OCI-LY7 (cell line): Measurements from ENCODE around the gene PGAM5. TPM values are rescaled to one million over a fixed set of nuclear protein-coding genes. Genes with fewer than 3 reads are reported as not detected.
"Not testable (repeated sequence)": the region's sequence is repeated elsewhere in the genome, so short reads cannot be mapped to it uniquely, and the experiment has no call there.

Source experiments
- BruUV-seq: library from RNA; stranded (reverse); fragments of 400-500 nt; replicated peaks from 2 replicates; lab custom pipeline; 2021; lab: Mats Ljungman, UMichigan
- CTCF ChIA-PET: fragments of 300-600 bp; sonication (Branson Sonifier 250); formaldehyde crosslinking; loops from one replicate; lab custom pipeline; 2022; ENCODE audit warnings: antibody characterized with exemption; ENCODE audit not compliant: unreplicated experiment; lab: Charles Lee
- POLR2A ChIA-PET: fragments of 300-600 bp; sonication (Branson Sonifier 250); formaldehyde crosslinking; loops from one replicate; lab custom pipeline; 2022; ENCODE audit warnings: antibody characterized with exemption; lab: Charles Lee
- DNase-seq: peaks from one replicate; pipeline ENCODE4 v3.0.0-alpha.2; 2015; ENCODE audit warnings: low spot score
- H2AFZ ChIP-seq: fragments of 200-600 bp; sonication (generic), shearing (Covaris generic); 2 replicates; pipeline ENCODE4 v1.6.1; 2014; ENCODE audit warnings: mild to moderate bottlenecking, antibody characterized with exemption, low read length, moderate library complexity
- H3K27ac ChIP-seq: fragments of 200-600 bp; sonication (generic); 2 replicates; pipeline ENCODE4 v1.5.1; 2014; ENCODE audit warnings: mixed run types, low read depth, mild to moderate bottlenecking, moderate library complexity, low read length, inconsistent platforms; ENCODE audit not compliant: poor library complexity, severe bottlenecking
- H3K36me3 ChIP-seq: fragments of 200-600 bp; sonication (generic); 2 replicates; pipeline ENCODE4 v1.6.1; 2014; ENCODE audit warnings: mild to moderate bottlenecking, antibody characterized with exemption, low read length, moderate library complexity, mixed read lengths; ENCODE audit not compliant: insufficient read depth
- H3K4me1 ChIP-seq: fragments of 200-600 bp; sonication (generic); 2 replicates; pipeline ENCODE4 v1.5.1; 2014; ENCODE audit warnings: mild to moderate bottlenecking, low read length; ENCODE audit not compliant: insufficient read depth, poor library complexity, severe bottlenecking
- H3K4me2 ChIP-seq: fragments of 200-600 bp; sonication (generic); 2 replicates; pipeline ENCODE4 v1.6.1; 2014; ENCODE audit warnings: mild to moderate bottlenecking, low read length
- H3K4me3 ChIP-seq: fragments of 200-600 bp; sonication (generic); 2 replicates; pipeline ENCODE4 v1.5.1; 2014; ENCODE audit warnings: mild to moderate bottlenecking, low read depth, low read length; ENCODE audit not compliant: poor library complexity, severe bottlenecking
- H3K79me2 ChIP-seq: fragments of 200-600 bp; sonication (generic); 2 replicates; pipeline ENCODE4 v1.6.1; 2016; ENCODE audit warnings: low read depth, mild to moderate bottlenecking, low read length, moderate library complexity, mixed read lengths; ENCODE audit not compliant: insufficient read depth
- H3K9me2 ChIP-seq: fragments of 200-600 bp; sonication (generic); 2 replicates; pipeline ENCODE4 v1.6.1; 2016; ENCODE audit warnings: mild to moderate bottlenecking, low read length, mixed read lengths; ENCODE audit not compliant: insufficient read depth
- H3K9me3 ChIP-seq: fragments of 200-600 bp; sonication (generic); 2 replicates; pipeline ENCODE4 v1.6.1; 2014; ENCODE audit warnings: mild to moderate bottlenecking, mixed run types, low read length, mixed read lengths
- H4K20me1 ChIP-seq: fragments of 200-600 bp; sonication (generic); 2 replicates; pipeline ENCODE4 v1.6.1; 2014; ENCODE audit warnings: mild to moderate bottlenecking, antibody characterized with exemption, low read length, moderate library complexity, mixed read lengths; ENCODE audit not compliant: insufficient read depth
- EZH2phosphoT487 ChIP-seq: fragments of 200-600 bp; sonication (generic); IDR thresholded peaks from 2 replicates; pipeline ENCODE4 v1.6.1; 2018; ENCODE audit warnings: low read depth, borderline replicate concordance, mild to moderate bottlenecking, mixed run types, antibody characterized with exemption, low read length, moderate library complexity, mixed read lengths
- intact Hi-C: fragments of 100-400 bp; cut with micrococcal nuclease; formaldehyde crosslinking; loops from one replicate; pipeline ENCODE4 v1.10.0; 2022; ENCODE audit not compliant: unreplicated experiment
- total RNA-seq, 2 experiments: library from RNA; depleted of rRNA in 1 of 2; stranded (reverse); fragments of >200 nt in 1 of 2; shearing (Covaris generic) in 1 of 2; gene quantifications; 2 replicates each; pipeline ENCODE4 v1.2.3, GENCODE V29; 2014 to 2022
- TF ChIP-seq, protein P1 (sequence below): fragments of 200-600 bp; sonication (generic); conservative IDR thresholded peaks from 2 replicates; pipeline ENCODE4 v1.5.1; 2014; ENCODE audit warnings: mild to moderate bottlenecking, antibody characterized with exemption, low read length, moderate library complexity, mixed read lengths

The PGAM5 gene
- total RNA-seq, 2 experiments from 2014 or later = 95.6 to 97.2 TPM

DNA sequence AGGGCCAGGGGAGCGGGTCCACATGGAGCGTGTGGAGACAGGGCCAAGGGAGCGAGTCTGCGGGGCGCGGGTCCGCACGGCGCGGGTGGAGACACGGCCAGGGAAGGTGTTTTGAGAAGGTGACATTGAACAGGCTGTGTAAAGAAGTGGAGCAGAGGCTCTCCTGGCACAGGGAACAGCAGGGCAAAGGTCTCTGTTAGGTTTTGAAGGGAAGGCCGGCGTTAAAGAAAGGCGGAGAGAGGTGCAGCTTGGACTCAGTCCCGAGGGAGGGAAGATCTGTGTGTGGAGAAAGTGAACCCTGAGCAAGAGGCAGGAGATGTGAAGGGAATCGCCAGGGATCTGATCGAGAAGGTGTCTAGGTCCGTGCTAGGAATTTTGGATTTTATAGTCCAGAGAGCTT lies 21.4 kb upstream of the PGAM5 start:
- no TSS peak for BruUV-seq
- peaks cover 25% of the 10 kb centered on the region for H3K4me1 ChIP-seq
- TF ChIP-seq, protein P1, sequence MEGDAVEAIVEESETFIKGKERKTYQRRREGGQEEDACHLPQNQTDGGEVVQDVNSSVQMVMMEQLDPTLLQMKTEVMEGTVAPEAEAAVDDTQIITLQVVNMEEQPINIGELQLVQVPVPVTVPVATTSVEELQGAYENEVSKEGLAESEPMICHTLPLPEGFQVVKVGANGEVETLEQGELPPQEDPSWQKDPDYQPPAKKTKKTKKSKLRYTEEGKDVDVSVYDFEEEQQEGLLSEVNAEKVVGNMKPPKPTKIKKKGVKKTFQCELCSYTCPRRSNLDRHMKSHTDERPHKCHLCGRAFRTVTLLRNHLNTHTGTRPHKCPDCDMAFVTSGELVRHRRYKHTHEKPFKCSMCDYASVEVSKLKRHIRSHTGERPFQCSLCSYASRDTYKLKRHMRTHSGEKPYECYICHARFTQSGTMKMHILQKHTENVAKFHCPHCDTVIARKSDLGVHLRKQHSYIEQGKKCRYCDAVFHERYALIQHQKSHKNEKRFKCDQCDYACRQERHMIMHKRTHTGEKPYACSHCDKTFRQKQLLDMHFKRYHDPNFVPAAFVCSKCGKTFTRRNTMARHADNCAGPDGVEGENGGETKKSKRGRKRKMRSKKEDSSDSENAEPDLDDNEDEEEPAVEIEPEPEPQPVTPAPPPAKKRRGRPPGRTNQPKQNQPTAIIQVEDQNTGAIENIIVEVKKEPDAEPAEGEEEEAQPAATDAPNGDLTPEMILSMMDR = no peak
- TF ChIP-seq EZH2phosphoT487 = no peak
- peak overlapping the region; percentile 51 for H3K4me2 ChIP-seq
- DNase-seq = no peak
- peaks cover 16% of the 10 kb centered on the region for H4K20me1 ChIP-seq
- H2AFZ ChIP-seq = no peak overlapping the region
- no peak overlapping the region for H3K27ac ChIP-seq
- intact Hi-C loops = no loop called here
- peaks cover 40% of the 10 kb centered on the region for H3K79me2 ChIP-seq
- peak overlapping the region; percentile 46 for H3K4me3 ChIP-seq
- POLR2A ChIA-PET = interaction anchor here (0.8 kb wide), 1 partner anchor 52 kb away, joined by 5 read pairs; no protein-coding TSS in a partner anchor
- H3K36me3 ChIP-seq = peaks cover 40% of the 10 kb centered on the region
- H3K9me3 ChIP-seq = no peaks in the 10 kb centered on the region
- H3K9me2 ChIP-seq = no peaks in the 10 kb centered on the region
- CTCF ChIA-PET = no interaction called here

DNA sequence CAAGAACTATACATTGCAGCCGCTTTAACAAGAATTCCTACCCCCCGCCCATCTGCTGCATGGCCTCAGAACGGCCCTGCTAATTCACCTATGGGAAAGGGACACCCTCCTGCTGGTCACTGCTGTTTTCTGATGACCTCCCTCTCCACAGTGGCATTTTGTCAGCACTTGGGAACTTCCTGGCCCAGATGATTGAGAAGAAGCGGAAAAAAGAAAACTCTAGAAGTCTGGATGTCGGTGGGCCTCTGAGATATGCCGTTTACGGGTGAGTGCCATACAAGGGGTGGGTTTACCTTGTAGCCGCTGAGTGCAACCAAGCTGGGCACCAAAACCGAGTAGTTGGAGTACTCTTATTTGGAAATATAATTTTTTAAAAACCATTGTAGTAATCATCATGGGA lies 20.5 kb upstream of the PGAM5 start:
- Histone ChIP-seq H3K4me1 (peaks cover 23% of the 10 kb centered on the region), H3K79me2 (peaks cover 37% of the 10 kb centered on the region), H4K20me1 (peaks cover 15% of the 10 kb centered on the region), H3K4me3 (no peak overlapping the region), H2AFZ (no peak overlapping the region), H3K36me3 (peaks cover 44% of the 10 kb centered on the region), H3K27ac (no peak overlapping the region), H3K4me2 (no peak overlapping the region), H3K9me2 (no peaks in the 10 kb centered on the region), H3K9me3 (no peaks in the 10 kb centered on the region)
- ChIA-PET CTCF (no interaction called here), POLR2A (interaction anchor here (0.8 kb wide), 1 partner anchor 53 kb away, joined by 5 read pairs; no protein-coding TSS in a partner anchor)
- intact Hi-C loops = no loop called here
- no TSS peak for BruUV-seq
- DNase-seq = no peak
- TF ChIP-seq, protein P1 = no peak
- TF ChIP-seq EZH2phosphoT487 = no peak

DNA sequence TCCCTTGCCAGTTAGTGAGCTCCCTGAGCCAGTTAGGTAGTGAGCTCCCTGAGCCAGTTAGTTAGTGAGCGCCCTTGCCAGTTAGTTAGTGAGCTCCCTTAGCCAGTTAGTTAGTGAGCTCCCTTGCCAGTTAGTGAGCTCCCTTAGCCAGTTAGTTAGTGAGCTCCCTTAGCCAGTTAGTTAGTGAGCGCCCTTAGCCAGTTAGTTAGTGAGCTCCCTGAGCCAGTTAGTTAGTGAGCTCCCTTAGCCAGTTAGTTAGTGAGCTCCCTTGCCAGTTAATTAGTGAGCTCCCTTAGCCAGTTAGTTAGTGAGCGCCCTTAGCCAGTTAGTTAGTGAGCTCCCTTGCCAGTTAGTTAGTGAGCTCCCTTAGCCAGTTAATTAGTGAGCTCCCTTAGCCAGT lies 18.6 kb upstream of the PGAM5 start:
- H4K20me1 ChIP-seq, intact Hi-C loops, H3K9me2 ChIP-seq, H2AFZ ChIP-seq, POLR2A ChIA-PET, H3K4me2 ChIP-seq, H3K9me3 ChIP-seq, DNase-seq, BruUV-seq, CTCF ChIA-PET, H3K4me3 ChIP-seq, H3K27ac ChIP-seq: not testable (repeated sequence)
- Histone ChIP-seq H3K4me1 (peaks cover 11% of the 10 kb centered on the region), H3K79me2 (peaks cover 19% of the 10 kb centered on the region; the same call in 1 of the 2 replicates), H3K36me3 (peaks cover 54% of the 10 kb centered on the region)

DNA sequence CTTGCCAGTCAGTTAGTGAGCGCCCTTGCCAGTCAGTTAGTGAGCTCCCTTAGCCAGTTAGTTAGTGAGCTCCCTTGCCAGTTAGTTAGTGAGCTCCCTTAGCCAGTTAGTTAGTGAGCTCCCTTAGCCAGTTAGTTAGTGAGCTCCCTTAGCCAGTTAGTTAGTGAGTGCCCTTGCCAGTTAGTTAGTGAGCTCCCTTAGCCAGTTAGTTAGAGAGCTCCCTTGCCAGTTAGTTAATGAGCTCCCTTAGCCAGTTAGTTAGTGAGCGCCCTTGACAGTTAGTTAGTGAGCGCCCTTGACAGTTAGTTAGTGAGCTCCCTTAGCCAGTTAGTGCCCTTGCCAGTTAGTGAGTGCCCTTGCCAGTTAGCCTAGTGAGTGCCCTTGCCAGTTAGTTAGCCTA lies 15.8 kb upstream of the PGAM5 start:
- H3K4me3 ChIP-seq, H4K20me1 ChIP-seq, DNase-seq, H3K79me2 ChIP-seq, H2AFZ ChIP-seq, H3K27ac ChIP-seq, intact Hi-C loops, H3K4me1 ChIP-seq, H3K9me3 ChIP-seq, BruUV-seq, H3K4me2 ChIP-seq, H3K9me2 ChIP-seq: not testable (repeated sequence)
- ChIA-PET POLR2A (interaction anchor here (0.6 to 1.8 kb wide), 5 partner anchors 13 to 419 kb away, joined by 3 to 9 read pairs (median 5); no protein-coding TSS in a partner anchor), CTCF (interaction anchor here (0.6 kb wide), 1 partner anchor 53 kb away, joined by 3 read pairs; no protein-coding TSS in a partner anchor)
- peaks cover 74% of the 10 kb centered on the region for H3K36me3 ChIP-seq
